H1 (cell line): Measurements from ENCODE around the gene GSTM3. TPM values are rescaled to one million over a fixed set of nuclear protein-coding genes. Genes with fewer than 3 reads are reported as not detected.

Source experiments
- CTCF ChIA-PET: fragments of 300-600 bp; sonication (Branson Sonifier 250); formaldehyde crosslinking; loops from one replicate; lab custom pipeline; 2021; ENCODE audit not compliant: partially characterized antibody; lab: Charles Lee
- POLR2A ChIA-PET: fragments of 300-600 bp; sonication (Branson Sonifier 250); formaldehyde crosslinking; loops from one replicate; lab custom pipeline; 2021; ENCODE audit warnings: inconsistent platforms; ENCODE audit not compliant: partially characterized antibody; lab: Charles Lee
- DNase-seq, 2 experiments: peaks; one replicate each; pipeline versions ENCODE4 v3.0.0 to v3.0.0-alpha.2; 2010 to 2022; ENCODE audit warnings: low spot score in 2 of 2, low read depth in 1 of 2, mixed read lengths in 1 of 2
- FAIRE-seq: peaks from 2 replicates; lab custom pipeline; 2011; peaks lifted over from hg19 to GRCh38; lab: Jason Lieb, UNC
- H2AFZ ChIP-seq: 2 replicates; pipeline ENCODE4 v1.8.1; 2012; ENCODE audit warnings: low read length, inconsistent platforms
- H2AK5ac ChIP-seq: 2 replicates; pipeline ENCODE4 v1.6.1; 2013; ENCODE audit warnings: low read depth, low read length
- H2BK120ac ChIP-seq: replicated peaks from 2 replicates; pipeline ENCODE3; 2013; ENCODE audit warnings: low read depth, low read length, inconsistent platforms
- H2BK12ac ChIP-seq: 2 replicates; pipeline ENCODE4 v1.6.1; 2013; ENCODE audit warnings: low read depth, low read length
- H2BK15ac ChIP-seq: 2 replicates; pipeline ENCODE4 v1.6.1; 2013; ENCODE audit warnings: low read length
- H2BK20ac ChIP-seq: 2 replicates; pipeline ENCODE4 v1.6.1; 2013; ENCODE audit warnings: low read length
- H2BK5ac ChIP-seq: 2 replicates; pipeline ENCODE4 v1.6.1; 2013; ENCODE audit warnings: low read depth, low read length
- H3K14ac ChIP-seq: 2 replicates; pipeline ENCODE4 v1.6.1; 2013; ENCODE audit warnings: inconsistent platforms; ENCODE audit not compliant: insufficient read length
- H3K18ac ChIP-seq: 2 replicates; pipeline ENCODE4 v1.6.1; 2013; ENCODE audit warnings: low read length; ENCODE audit errors: extremely low read depth
- H3K23ac ChIP-seq: 2 replicates; pipeline ENCODE4 v1.6.1; 2013; ENCODE audit warnings: inconsistent platforms; ENCODE audit not compliant: insufficient read length
- H3K23me2 ChIP-seq: 2 replicates; pipeline ENCODE4 v1.6.1; 2013; ENCODE audit warnings: low read depth, low read length
- H3K27ac ChIP-seq: 2 replicates; pipeline ENCODE4 v1.6.1; 2011; ENCODE audit warnings: low read depth, low read length, inconsistent platforms
- H3K27me3 ChIP-seq, 4 experiments: replicated peaks in 1 of 4; 1 replicate in 1 of 4; 2 replicates in 3 of 4; pipeline versions ENCODE4 v1.6.1 to v1.8.1; 2011 to 2013; ENCODE audit warnings: low read length in 3 of 4, mild to moderate bottlenecking in 3 of 4, inconsistent platforms in 2 of 4, mixed read lengths in 2 of 4, moderate library complexity in 1 of 4; ENCODE audit not compliant: control insufficient read depth in 3 of 4, insufficient read depth in 3 of 4; ENCODE audit errors: extremely low read depth in 1 of 4
- H3K36me3 ChIP-seq, 4 experiments: 2 replicates each; pipeline versions ENCODE4 v1.6.1 to v1.8.1; 2011 to 2013; ENCODE audit warnings: mild to moderate bottlenecking in 4 of 4, low read length in 3 of 4, moderate library complexity in 2 of 4, control low read depth in 1 of 4, inconsistent platforms in 1 of 4; ENCODE audit not compliant: insufficient read depth in 4 of 4, control insufficient read depth in 2 of 4
- H3K4ac ChIP-seq: replicated peaks from 2 replicates; pipeline ENCODE3; 2013; ENCODE audit warnings: low read length, low read depth, mixed read lengths, inconsistent platforms; ENCODE audit not compliant: insufficient read length
- H3K4me1 ChIP-seq, 4 experiments: replicated peaks in 1 of 4; 1 replicate in 1 of 4; 2 replicates in 3 of 4; pipeline versions ENCODE4 v1.6.1 to v1.8.1; 2011 to 2013; ENCODE audit warnings: low read length in 3 of 4, inconsistent platforms in 2 of 4, mixed read lengths in 1 of 4; ENCODE audit not compliant: insufficient read depth in 4 of 4, control insufficient read depth in 3 of 4
- H3K4me2 ChIP-seq, 2 experiments: 2 replicates each; pipeline versions ENCODE4 v1.6.1 to v1.8.1; 2011 to 2013; ENCODE audit warnings: low read depth in 2 of 2, low read length in 2 of 2, control low read depth in 1 of 2, inconsistent platforms in 1 of 2, mild to moderate bottlenecking in 1 of 2; ENCODE audit not compliant: insufficient read depth in 1 of 2
- H3K4me3 ChIP-seq, 4 experiments: fragments of 200-600, 300-600 bp in 1 of 4; sonication (generic), shearing (Covaris generic), sonication (Bioruptor Twin) in 1 of 4; 2 replicates each; pipeline versions ENCODE4 v1.5.1 to v1.8.1; 2011 to 2016; ENCODE audit warnings: low read length in 4 of 4, low read depth in 3 of 4, control low read depth in 2 of 4, inconsistent platforms in 2 of 4, mild to moderate bottlenecking in 2 of 4, mixed read lengths in 1 of 4, moderate library complexity in 1 of 4; ENCODE audit not compliant: insufficient read depth in 2 of 4; ENCODE audit errors: extremely low read depth in 1 of 4
- H3K56ac ChIP-seq: replicated peaks from 2 replicates; pipeline ENCODE3; 2013; ENCODE audit warnings: low read depth, mild to moderate bottlenecking, mixed read lengths, low read length, inconsistent platforms; ENCODE audit not compliant: insufficient read length
- H3K79me1 ChIP-seq: 2 replicates; pipeline ENCODE4 v1.6.1; 2013; ENCODE audit warnings: low read depth, low read length, control low read depth
- H3K79me2 ChIP-seq, 2 experiments: 2 replicates each; pipeline versions ENCODE4 v1.6.1 to v1.8.1; 2012 to 2013; ENCODE audit warnings: low read length in 2 of 2, mild to moderate bottlenecking in 2 of 2, inconsistent platforms in 1 of 2; ENCODE audit not compliant: insufficient read depth in 2 of 2, control insufficient read depth in 1 of 2
- H3K9ac ChIP-seq, 4 experiments: replicated peaks in 1 of 4; 1 replicate in 1 of 4; 2 replicates in 3 of 4; pipeline versions ENCODE4 v1.6.1 to v1.8.1; 2011 to 2013; ENCODE audit warnings: low read depth in 3 of 4, low read length in 3 of 4, control low read depth in 2 of 4, mild to moderate bottlenecking in 2 of 4, moderate library complexity in 2 of 4, inconsistent platforms in 1 of 4; ENCODE audit errors: extremely low read depth in 1 of 4
- H3K9me3 ChIP-seq, 2 experiments: 2 replicates each; pipeline versions ENCODE4 v1.6.1 to v1.8.1; 2012 to 2013; ENCODE audit warnings: mild to moderate bottlenecking in 2 of 2, moderate library complexity in 2 of 2, control low read depth in 1 of 2, inconsistent platforms in 1 of 2, low read depth in 1 of 2, low read length in 1 of 2, mixed read lengths in 1 of 2; ENCODE audit not compliant: insufficient read depth in 2 of 2
- H4K20me1 ChIP-seq, 2 experiments: replicated peaks in 1 of 2; 2 replicates each; pipeline versions ENCODE3 to v1.8.1; 2011 to 2013; ENCODE audit warnings: inconsistent platforms in 2 of 2, low read length in 2 of 2, mild to moderate bottlenecking in 1 of 2; ENCODE audit not compliant: insufficient read depth in 2 of 2, control insufficient read depth in 1 of 2
- H4K5ac ChIP-seq: 2 replicates; pipeline ENCODE4 v1.6.1; 2013; ENCODE audit warnings: low read length, low read depth, mixed read lengths, inconsistent platforms; ENCODE audit not compliant: insufficient read length
- H4K8ac ChIP-seq: 2 replicates; pipeline ENCODE4 v1.8.0; 2013; ENCODE audit warnings: mild to moderate bottlenecking, moderate library complexity, low read length, inconsistent platforms; ENCODE audit not compliant: insufficient read depth; ENCODE audit errors: extremely low read depth
- H4K91ac ChIP-seq: replicated peaks from 2 replicates; pipeline ENCODE3; 2013; ENCODE audit warnings: low read length, mixed read lengths, inconsistent platforms; ENCODE audit not compliant: insufficient read length
- GABPA ChIP-seq: IDR thresholded peaks from 2 replicates; pipeline ENCODE4 v1.6.1; 2011; ENCODE audit warnings: mild to moderate bottlenecking, low read length, moderate library complexity, borderline replicate concordance; ENCODE audit not compliant: insufficient read depth
- GTF2F1 ChIP-seq: IDR thresholded peaks from 2 replicates; pipeline ENCODE4 v1.6.1; 2012; ENCODE audit warnings: low read depth, low read length, improper control_type of control experiment, borderline replicate concordance
- JUND ChIP-seq: IDR thresholded peaks from 2 replicates; pipeline ENCODE4 v1.6.1; 2011; ENCODE audit warnings: mild to moderate bottlenecking, improper control_type of control experiment, low read length
- KDM5A ChIP-seq: fragments of 200-600 bp; IDR thresholded peaks from 2 replicates; pipeline ENCODE4 v1.7.1; 2012; ENCODE audit warnings: mild to moderate bottlenecking, low read length, inconsistent platforms, mixed read lengths
- TAF1 ChIP-seq: IDR thresholded peaks from 2 replicates; pipeline ENCODE4 v1.6.1; 2011; ENCODE audit warnings: mild to moderate bottlenecking, low read depth, low read length
- WGBS, 2 experiments: shearing (Covaris generic) in 1 of 2; methylation state at CpG; one replicate each; pipeline versions ENCODE4 v1.1.6 to v1.1.7; 2013 to 2015; ENCODE audit warnings: low lambda C conversion rate in 2 of 2, mixed read lengths in 2 of 2, inconsistent platforms in 1 of 2, low coverage in 1 of 2, missing lambda C conversion rate in 1 of 2; ENCODE audit not compliant: insufficient replicate concordance in 2 of 2, insufficient coverage in 1 of 2, insufficient read length in 1 of 2; ENCODE audit errors: extremely low coverage in 1 of 2, missing lambda C conversion rate in 1 of 2; 5-methylcytosine and 5-hydroxymethylcytosine counted together
- polyA plus RNA-seq, 7 experiments: library from polyadenylated mRNA; depleted of rRNA in 3 of 7; stranded (reverse) in 5 of 7; unstranded in 2 of 7; fragments of >200 nt in 5 of 7; fragments of 200-250 nt in 2 of 7; gene quantifications; 1 replicate in 5 of 7; 2 replicates in 1 of 7; 4 replicates in 1 of 7; pipeline versions ENCODE4 v1.2.1 to v1.2.3, GENCODE V29; 2011 to 2013; ENCODE audit warnings: missing spikeins in 2 of 7, mixed read lengths in 2 of 7
- total RNA-seq: library from RNA; stranded (reverse); fragmentation: NEBNext Ultra II Directional; extraction: Animal tissue kit (Norgen Biotek cat#: 25700); gene quantifications from 2 replicates; pipeline ENCODE4 v1.2.1, GENCODE V29; 2021

The GSTM3 gene
- total and polyA plus RNA-seq, 2 of the 8 experiments (the other 6 are each of a cell fraction or from before 2014, with no cell fraction given): 2.2 to 5.1 TPM

GRCh38 chr1:109750920-109751319 lies 10.1 kb upstream of the GSTM3 start:
- Histone ChIP-seq H3K23me2 (0 out of 2 replicates have a peak, but pooled peaks cover 2% of the 10 kb centered on the region), H4K8ac (no peak overlapping the region), H2BK12ac (no peak overlapping the region), H4K5ac (no peak overlapping the region), H4K20me1 (no peaks in the 10 kb centered on the region), H2BK120ac (no peak overlapping the region), H3K18ac (no peak overlapping the region), H3K79me2 (no peaks in the 10 kb centered on the region), H3K27me3 (no peaks in the 10 kb centered on the region), H3K4ac (no peak overlapping the region), H3K56ac (no peak overlapping the region), H3K4me3 (no peak overlapping the region), H3K23ac (no peak overlapping the region), H2BK15ac (no peak overlapping the region), H2AK5ac (no peak overlapping the region), H3K36me3 (no peaks in the 10 kb centered on the region), H2BK5ac (no peak overlapping the region), H3K9me3 (peaks cover 4 to 18% of the 10 kb centered on the region in 2 experiments; a peak in 3 of 4 replicates), H3K27ac (no peak overlapping the region), H3K4me1 (no peaks in the 10 kb centered on the region), H2BK20ac (no peak overlapping the region), H3K9ac (no peak overlapping the region), H3K79me1 (no peaks in the 10 kb centered on the region), H3K4me2 (no peak overlapping the region), H2AFZ (no peak overlapping the region), H4K91ac (no peak overlapping the region), H3K14ac (no peak overlapping the region)
- CTCF ChIA-PET: interaction anchor here (0.9 to 3.4 kb wide), 5 partner anchors 23 to 261 kb away, joined by 3 to 14 read pairs (median 3); no protein-coding TSS in a partner anchor
- TF ChIP-seq TAF1 (no peak), KDM5A (no peak), GABPA (no peak), GTF2F1 (no peak), JUND (no peak)
- FAIRE-seq (no peak), DNase-seq (no peak)
- POLR2A ChIA-PET: interaction anchor here (2.4 kb wide), 1 partner anchor 10 kb away, joined by 9 read pairs; the partner anchor contains the start of gene GSTM3
- WGBS, 2 experiments: 76% methylated on average over 6 of the region's 6 CpGs; no CpG with 5 or more reads in 1 of the 2 experiments
